ENCODE results near the gene PEX11G.

PEX11G gene

DNA sequence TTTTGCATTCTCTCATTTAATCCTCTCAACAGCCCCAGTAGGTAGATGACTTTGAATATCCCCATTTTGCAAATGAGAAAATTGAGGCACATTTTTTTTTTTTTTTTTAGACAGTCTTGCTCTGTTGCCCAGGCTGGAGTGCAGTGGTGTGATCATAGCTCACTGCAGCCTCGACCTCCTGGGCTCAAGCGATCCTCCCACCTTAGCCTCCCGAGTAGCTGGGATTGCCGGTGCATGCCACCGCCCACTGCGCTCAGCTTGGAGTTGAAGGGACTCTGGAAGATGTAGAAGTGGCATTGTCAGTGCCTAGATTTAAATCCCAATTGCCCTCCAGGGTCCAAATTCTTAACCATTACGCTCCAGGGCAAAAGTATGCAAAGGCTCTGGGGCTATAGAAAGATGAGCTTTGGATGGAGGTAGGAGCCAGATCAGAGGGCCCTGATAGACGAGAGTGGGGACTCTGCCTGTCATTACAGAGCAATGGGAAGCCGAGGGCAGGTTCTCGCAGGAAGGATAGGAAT is 32.8 kb upstream of the PEX11G start:
- DNase-seq, result peak; percentile 26

DNA sequence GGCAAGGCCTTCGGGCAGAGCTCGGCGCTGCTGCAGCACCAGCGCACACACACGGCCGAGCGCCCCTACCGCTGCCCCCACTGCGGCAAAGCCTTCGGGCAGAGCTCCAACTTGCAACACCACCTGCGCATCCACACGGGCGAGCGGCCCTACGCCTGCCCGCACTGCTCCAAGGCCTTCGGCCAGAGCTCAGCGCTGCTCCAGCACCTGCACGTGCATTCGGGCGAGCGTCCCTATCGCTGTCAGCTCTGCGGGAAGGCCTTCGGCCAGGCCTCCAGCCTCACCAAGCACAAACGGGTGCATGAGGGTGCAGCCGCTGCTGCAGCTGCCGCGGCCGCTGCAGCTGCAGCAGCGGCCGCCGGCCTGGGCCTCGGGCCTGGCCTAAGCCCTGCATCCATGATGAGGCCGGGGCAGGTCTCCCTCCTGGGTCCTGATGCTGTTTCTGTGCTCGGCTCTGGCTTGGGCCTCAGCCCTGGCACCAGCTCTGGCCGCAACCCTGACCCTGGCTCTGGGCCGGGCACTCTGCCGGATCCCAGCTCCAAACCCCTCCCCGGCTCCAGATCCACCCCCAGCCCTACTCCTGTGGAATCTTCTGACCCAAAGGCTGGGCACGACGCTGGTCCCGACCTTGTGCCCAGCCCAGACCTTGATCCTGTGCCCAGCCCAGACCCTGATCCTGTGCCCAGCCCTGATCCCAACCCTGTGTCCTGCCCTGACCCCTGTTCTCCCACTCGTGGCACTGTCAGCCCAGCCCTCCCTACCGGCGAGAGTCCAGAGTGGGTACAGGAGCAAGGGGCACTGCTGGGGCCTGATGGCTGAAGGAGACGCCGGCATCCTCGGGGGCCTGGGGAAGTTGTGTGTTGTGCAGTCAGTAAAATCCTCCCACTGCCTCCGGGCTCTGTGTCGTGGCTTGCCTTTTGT is 31.6 kb upstream of the PEX11G start:
- no peak for DNase-seq

DNA sequence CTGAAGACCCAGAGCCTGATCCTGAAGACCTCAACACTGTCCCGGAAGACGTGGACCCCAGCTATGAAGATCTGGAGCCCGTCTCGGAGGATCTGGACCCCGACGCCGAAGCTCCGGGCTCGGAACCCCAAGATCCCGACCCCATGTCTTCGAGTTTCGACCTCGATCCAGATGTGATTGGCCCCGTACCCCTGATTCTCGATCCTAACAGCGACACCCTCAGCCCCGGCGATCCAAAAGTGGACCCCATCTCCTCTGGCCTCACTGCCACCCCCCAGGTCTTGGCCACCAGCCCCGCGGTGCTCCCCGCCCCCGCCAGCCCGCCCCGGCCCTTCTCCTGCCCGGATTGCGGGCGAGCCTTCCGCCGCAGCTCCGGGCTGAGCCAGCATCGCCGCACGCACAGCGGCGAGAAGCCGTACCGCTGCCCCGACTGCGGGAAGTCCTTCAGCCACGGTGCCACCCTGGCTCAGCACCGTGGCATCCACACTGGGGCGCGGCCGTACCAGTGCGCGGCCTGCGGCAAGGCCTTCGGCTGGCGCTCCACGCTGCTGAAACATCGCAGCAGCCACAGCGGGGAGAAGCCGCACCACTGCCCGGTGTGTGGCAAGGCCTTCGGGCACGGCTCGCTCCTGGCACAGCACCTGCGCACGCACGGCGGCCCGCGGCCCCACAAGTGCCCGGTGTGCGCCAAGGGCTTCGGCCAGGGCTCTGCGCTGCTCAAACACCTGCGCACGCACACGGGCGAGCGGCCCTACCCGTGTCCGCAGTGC is 30.7 kb upstream of the PEX11G start:
- DNase-seq, result no peak

DNA sequence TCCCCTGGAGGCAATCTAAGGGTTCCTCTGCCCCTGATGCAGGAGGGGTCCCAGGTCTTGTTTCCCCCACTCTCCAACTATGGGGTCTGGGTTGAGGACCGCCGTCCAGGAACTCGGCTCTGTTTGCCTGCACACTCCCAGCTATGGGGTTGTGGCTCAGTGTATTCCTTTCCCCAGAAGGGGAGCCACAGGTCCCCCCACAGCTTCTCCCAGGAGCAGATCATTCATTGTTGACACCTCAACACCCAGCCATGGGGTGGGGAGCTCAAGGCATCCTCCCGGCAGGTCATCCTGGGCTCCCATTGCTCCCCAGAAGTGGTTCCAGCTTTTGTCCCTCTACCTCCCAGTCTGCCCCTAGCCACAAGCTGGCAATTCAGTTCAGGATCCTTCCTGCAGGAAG is 28.0 kb upstream of the PEX11G start:
- no peak for DNase-seq

DNA sequence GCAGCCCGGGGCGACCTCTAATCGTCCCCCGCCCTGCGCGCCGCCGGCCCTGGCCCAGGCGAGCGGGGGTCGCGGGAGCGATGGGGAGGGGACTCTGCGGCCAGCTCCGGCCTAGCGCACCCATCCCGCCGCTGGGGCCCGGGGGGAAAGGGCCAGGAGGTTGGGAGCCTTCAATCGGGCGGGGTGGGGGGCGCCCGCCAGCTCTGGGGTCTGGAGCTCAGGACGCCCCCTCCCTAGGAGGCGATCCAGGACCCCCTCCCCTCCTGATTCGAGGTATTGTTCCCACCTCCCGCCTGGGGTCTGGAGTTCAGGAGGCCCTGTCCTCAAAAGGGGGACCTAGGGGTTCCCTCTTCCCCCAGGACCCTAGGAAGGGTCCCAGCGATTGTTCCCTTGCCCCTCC is 27.5 kb upstream of the PEX11G start:
- no peak for DNase-seq

DNA sequence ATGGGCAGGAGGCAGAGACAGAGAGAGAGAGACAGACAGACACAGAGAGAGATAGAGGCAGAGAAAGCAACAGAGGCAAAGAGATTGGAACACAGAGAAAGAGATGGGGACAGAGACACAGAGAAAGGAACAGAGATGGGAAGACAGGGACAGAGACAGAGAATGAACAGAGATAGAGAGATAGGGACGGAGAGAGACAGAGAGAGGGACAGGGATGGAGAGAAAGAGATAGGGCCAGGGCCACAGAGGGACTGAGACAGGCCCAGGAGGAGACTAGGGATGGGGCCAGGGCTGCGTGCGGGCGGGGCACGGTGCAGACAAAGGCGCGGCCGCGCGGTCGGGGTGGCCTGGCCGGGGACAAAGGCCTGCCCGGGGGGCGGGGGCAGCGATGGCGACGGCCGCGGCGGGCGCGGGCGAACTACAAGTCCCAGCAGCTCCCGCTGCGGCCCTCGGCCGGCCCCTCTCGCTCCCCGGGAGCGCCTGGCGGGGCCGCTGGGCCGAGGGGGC is 26.9 kb upstream of the PEX11G start, which contains the start of gene ZNF358:
TSS of gene ZNF358 (plus strand) at position 459 of the 507 bp plus-strand sequence. CDS start 3,140 bp downstream, outside the sequence.
- peak; percentile 78 for DNase-seq

DNA sequence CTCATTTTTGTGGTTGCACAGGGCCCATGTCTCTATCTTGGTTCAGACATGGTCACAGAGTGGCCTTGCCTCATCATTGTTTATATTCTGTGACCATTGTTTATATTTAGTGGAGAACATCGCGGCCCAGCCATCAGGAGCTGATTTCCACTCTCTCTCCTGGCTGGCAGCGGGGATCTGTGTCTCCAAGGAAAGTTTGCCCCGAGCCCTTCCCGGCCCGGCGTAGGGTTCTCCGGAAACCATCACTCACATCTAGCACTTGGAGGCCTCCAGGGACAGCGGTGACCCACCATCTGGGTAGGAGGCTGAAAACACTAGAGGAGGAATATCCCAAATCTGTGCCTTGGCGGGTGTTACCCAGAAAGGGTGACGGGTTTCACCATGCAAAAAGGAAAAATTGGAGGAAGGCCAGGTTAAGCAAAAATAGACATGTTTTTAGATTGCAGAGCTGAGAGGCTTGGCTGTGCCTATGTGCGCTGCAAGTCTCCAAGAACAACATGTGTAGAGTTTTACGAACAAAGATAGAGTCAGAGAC is 26.3 kb upstream of the PEX11G start:
- peak; percentile 36 for DNase-seq

DNA sequence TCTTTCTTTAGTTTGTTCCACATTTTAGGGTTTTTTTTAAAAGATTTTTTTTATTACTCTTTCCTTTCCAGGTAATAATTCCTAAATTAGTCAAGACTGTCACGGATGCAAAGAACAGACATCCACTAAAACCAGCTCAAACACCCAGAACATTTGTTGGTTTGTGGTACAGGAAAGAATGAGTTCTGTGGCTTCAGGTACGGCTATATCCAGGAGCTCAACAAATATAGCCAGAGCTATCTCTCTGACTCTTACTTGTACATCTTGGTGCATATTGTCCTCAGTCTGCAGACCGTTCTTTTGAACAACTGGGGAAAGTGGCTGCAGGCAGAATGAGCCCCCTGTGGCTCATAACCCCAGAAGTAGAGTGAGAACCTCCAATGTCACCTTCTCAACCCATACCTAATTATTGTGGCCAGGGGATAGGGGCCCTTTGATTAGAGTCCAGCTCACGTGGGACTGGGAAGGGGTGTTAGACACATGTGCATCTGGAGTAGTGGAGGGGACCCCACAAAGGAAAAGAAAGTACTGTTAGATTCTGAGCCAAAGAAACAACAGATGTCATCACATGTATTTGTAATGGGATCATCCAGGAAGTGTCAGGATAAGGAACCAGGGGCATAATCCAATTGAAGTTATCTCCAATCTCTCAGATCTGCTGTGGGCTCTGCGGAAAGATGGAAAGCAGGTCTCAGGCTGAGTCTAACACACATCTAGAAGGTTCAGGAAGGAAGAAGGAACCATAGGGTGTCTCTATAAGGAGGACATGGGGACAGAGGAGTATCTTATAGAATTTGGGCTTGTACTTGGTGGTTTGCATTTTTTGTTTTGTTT is 25.2 kb upstream of the PEX11G start:
- DNase-seq, result peak; percentile 93

DNA sequence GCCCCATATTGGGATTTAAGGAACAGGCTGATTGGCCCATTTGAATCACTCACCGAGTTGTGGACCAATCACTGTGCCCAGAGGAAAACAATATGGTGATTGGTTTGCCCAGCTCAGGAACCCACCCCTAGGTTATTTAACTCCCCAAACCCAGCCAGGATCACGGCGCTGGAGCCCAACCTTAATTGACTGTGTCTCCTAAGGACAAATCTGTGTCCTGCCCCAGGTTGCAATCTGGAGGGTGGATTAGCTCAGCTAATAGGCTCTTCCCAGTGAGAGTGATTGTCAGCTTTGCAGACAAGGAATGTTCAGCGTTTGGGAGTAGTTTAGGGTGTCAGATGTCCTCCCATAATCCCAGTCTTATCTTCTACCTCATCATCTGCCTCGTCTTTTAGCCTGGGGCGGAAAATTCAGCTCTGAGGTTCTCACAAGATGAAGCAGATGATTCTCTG is 23.6 kb upstream of the PEX11G start:
- peak; percentile 100 for DNase-seq

DNA sequence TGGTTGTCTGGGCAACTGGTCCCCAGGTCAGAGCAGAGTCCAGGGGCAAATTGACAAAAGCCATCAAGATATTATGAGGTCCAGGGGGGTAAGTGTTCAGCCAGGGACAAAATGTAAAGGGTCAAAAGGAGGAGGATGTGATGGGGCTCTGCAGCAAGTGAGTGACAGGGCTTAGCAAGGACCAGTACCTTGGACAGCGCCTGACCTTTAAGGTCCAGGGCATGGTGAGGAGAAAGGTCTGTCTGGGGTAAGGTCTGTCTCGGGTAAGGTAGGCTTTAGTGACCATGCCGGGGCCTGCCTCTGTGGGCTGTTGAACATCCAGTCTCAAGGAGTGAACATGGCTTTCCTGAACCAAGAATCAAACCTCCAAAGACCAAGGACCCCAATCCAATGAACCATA is 20.8 kb upstream of the PEX11G start:
- no peak for DNase-seq

DNA sequence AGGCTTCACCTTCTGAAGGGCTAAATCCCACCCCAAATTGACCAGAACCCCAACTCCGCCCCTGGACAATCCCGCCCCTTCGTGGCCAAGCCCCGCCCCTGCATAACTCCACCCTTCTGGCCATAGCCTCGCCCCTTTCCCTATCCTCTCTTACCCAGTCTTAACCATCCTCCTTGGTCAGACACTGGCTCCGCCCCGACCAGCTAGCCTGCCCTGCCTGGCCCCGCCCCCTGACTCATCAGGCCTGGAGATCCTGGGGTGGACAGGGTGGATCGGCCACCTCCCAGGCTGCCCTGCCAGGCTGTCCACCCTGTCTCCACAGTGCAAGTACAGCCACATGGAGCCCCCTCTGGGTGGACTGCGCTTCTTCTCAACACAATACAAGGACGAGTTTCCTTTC is 19.0 kb upstream of the PEX11G start:
- DNase-seq, result peak; percentile 88

DNA sequence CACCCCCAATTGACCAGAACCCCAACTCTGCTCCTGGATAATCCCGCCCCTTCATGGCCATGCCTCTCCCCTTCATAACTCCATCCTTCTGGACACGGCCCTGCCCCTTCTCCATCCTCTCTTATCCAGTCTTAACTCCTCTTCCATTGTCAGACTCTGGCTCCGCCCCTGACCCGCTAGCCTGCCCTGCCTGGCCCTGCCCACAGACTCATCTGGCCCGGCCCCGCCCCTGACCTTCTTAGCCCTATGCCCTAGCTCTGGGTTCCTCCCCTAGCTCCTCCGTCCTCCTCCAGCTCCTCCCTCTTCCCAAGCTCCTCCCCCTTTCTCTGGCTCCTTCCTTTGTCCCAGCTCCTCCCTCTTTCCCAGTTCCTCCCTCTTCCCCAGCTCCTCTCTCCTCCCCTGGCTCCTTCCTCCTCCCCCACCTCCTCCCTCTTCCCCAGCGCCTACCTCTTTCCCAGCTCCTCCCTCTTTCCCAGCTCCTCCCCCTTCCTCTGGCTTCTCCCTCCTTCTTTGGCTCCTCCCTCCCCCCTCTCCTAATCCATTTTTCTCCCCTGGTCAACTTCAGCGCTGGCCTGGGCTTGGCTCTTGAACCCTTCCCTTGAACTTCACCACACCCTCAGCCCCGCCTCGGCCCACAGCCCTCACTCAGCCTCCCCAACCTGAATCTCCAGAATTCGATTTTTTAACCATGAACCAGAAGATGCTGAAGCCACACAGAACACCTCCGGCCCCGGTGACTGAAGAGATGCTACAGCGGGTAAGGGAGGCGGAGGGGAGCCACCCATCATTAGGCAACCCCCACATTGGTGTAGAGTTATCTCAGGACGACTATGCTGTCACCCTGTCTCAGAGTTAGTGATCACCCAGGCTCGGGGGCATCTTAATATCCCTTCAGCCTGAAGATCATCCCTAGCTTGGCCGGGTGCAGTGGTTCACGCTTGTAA is 17.8 kb upstream of the PEX11G start:
- peak; percentile 99 for DNase-seq

DNA sequence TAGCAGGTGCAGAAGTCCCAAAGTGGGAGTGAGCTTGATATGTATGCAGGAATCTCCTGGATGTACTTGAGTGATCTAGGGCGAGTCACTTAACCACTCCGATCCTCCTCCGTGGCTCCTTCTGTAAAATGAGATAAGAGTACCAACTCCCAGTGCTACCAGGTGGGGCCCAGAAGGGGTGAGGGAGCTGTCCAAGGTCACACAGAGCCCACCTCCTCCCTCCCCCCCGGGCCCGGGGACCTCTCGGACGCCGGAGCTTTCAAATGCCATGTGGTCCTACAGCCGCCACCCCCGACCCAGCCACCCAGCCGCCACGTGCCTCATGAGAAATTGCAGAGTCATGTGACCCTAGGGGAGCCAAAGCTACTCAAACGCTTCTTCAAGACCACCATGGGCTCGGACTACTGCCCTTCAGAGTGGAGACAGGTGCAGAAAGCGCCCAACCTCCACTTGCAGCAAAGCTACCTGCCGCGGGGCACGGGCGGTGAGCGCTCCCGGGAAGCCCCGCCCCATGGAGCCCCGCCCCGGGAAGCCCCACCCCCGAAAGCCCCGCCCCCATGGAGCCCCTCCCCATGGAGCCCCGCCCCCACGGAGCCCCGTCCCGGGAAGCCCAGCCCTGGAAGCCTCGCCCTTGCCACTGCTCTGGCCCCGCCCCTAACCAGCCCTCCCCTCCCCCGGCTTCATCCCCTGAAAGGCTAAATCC is 17.0 kb upstream of the PEX11G start:
- DNase-seq, result peak; percentile 79

DNA sequence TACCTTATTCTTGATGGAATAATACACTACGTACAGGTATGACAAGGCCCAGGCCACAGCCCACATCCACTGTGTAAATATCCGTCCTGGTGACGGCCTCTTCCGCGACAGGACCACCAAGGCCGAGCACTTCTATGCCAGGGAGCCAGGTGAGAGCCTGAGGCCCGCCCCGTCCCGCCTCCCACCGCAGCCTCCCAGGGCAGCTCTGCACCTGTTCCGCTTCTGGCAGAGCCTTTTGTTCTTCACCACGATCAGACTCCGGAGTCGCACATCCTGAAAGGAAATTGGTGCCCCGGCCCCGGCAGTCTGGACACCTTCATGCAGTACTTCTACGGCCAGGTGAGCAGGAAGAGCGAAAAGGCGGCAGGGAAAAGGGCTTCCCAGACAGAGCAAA is 16.4 kb upstream of the PEX11G start:
- no peak for DNase-seq

DNA sequence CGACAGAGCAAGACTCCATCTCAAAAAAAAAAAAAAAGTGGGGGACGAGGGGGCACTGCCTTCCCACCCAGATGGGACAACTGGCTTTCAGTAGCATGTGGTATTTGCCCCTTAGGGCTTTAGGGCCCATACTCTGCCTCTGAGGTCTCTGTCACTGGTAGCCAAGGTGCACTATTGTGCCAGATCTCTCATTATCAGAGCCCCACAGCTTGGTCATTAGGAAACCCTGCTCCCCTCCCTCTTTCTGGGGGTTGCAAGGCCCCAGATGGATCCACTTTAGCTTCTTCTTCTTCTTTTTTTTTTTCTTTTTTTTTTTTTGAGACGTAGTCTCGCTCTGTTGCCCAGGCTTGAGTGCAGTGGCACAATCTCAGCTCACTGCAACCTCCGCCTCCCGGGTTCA is 15.8 kb upstream of the PEX11G start:
- no peak for DNase-seq

DNA sequence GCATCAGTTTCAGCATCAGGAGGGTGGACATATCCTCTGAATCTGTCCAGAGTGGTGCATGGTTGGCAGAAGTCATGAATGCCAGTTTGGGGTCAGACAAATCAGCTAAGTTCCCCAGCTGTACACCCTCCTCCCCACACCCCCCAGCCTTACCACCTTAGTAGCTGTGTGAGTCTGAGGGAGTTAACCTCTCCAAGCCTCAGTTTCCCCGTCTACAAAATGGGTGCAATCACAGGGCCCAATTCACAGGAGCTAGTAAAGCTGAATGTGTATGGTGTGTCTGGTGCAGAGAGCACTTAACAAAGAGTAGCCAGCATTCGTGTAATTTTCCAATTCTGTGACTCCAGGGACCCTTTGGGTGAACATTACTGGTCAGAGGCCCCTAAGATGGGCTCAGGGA is 13.7 kb upstream of the PEX11G start:
- DNase-seq, result no peak

DNA sequence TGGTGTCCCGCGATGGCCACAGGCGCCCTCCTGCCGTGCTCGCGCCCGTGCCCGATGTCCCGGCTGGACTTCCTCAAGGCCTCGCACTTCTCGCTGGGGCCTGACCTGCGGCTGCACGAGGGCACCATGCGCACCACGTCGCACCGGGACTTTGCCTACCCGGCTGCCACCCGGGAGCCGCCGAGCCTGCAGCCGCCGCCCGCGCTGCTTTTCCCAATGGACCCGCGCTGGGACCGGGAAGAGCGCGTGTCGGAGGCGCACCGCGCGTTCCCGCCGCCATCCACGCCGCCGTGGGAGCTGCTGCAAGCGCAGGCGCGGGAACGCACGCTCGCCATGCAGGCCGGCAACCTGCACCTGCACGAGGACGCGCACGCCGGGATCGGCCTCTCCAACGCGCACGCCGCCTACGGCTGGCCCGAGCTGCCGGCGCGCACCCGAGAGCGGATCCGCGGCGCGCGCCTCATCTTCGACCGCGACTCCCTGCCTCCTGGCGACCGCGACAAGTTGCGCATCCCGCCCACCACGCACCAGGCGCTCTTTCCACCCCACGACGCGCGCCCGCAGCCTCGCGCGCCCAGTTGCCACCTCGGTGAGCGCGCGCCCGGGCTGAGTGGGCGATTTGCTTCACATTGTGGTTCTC is 12.1 kb upstream of the PEX11G start:
- DNase-seq, result peak; percentile 85

DNA sequence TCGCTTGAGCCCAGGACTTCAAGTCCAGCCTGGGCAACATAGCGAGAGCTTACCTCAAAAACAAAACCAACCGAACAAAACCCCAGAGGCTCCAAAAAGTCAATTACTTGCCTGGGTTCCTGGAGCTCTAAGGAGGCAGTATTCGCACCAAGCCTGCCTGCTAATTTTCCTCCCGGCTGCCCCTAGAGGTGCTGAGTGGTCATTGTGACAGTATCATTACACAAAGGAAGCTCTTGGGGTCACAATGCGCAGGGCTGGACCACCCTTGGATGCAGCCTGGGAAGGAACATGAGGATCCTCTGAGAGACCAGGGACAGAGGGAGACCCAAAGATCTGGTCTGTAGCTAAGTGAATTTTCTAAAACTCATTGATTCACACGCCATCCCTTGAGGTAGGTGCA is 8.5 kb upstream of the PEX11G start:
- peak; percentile 48 for DNase-seq

DNA sequence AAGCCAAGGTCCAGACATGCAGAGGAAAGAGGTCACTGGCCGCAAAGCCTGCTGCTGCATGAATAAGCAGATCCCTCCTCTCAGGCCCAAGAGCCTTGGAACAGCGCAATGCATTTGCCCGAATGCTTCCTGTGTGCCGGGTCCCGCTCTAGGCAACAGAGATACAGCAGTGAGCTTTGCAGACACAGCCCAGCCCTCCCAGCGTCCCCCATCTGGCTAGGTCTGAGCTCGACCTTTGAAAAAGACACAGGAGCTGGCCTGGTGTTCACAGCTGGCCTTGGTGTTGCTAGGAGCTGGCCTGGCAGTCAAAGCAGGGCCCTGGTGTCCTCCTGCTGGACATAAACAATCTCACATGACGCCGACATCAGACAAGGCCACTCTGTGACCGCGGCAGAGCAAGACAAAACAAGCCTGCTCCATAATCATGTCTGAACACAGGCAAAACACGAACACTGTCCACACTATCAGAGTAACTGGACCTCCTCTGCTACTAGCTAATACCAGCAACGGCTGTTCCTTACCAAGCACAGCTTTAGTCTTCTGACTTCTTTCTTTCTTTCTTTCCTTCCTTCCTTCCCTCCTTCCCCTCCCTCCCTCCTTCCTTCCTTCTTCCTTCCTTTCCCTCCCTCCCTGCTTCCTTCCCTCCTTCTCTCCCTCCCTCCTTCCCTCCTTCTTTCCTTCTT is 5.7 kb upstream of the PEX11G start:
- DNase-seq, result no peak

Data from NCI-H82 (cell line).